ENCODE data around the gene QPCTL. TPM values are rescaled to one million over a fixed set of nuclear protein-coding genes. Genes with fewer than 3 reads are reported as not detected.

QPCTL gene
- total and polyA plus RNA-seq, 9 of the 15 experiments (the other 6 are each of a cell fraction or from before 2014, with no cell fraction given) = 0.99 to 31.3 (median 12.7) TPM

- TF ChIP-seq, protein P1, sequence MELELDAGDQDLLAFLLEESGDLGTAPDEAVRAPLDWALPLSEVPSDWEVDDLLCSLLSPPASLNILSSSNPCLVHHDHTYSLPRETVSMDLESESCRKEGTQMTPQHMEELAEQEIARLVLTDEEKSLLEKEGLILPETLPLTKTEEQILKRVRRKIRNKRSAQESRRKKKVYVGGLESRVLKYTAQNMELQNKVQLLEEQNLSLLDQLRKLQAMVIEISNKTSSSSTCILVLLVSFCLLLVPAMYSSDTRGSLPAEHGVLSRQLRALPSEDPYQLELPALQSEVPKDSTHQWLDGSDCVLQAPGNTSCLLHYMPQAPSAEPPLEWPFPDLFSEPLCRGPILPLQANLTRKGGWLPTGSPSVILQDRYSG (tag; conservative IDR thresholded peaks at IDR 0.05; ENCODE audit: low read depth) = no peak
- TF ChIP-seq ASH1L (IDR thresholded peaks at IDR 0.05; ENCODE audit: borderline replicate concordance, low read depth, partially characterized antibody) (no peak), SFPQ (IDR thresholded peaks at IDR 0.05; ENCODE audit: low read depth, low read length) (no peak), MCM5 (IDR thresholded peaks at IDR 0.05; ENCODE audit: low read depth) (no peak), TEAD2 (tag; IDR thresholded peaks at IDR 0.05) (no peak), ZBTB34 (CRISPR knock-in tag; IDR thresholded peaks at IDR 0.05) (no peak), ZNF644 (tag; IDR thresholded peaks at IDR 0.05; ENCODE audit: low read depth) (no peak), ZNF699 (CRISPR knock-in tag; IDR thresholded peaks at IDR 0.05; ENCODE audit: insufficient replicate concordance) (no peak), HDGF (IDR thresholded peaks at IDR 0.05) (no peak), FOXJ2 (tag; IDR thresholded peaks at IDR 0.05) (no peak), STAT5B (CRISPR knock-in tag; IDR thresholded peaks at IDR 0.05) (no peak), UBTF (IDR thresholded peaks at IDR 0.05; ENCODE audit: borderline replicate concordance in 1 of 2, low read depth in 2 of 2, low read length in 2 of 2) (peak in 1 of 2 experiments; percentile 51; a peak in 1 of 4 replicates), ZNF184 (CRISPR knock-in tag; IDR thresholded peaks at IDR 0.05) (no peak), HDAC3 (IDR thresholded peaks at IDR 0.05; ENCODE audit: borderline replicate concordance, partially characterized antibody) (no peak), EP300 (IDR thresholded peaks at IDR 0.05; ENCODE audit: low read length) (0 out of 2 replicates have a peak, but pooled peaks have one; percentile 12)
- TF ChIP-seq, protein P2, sequence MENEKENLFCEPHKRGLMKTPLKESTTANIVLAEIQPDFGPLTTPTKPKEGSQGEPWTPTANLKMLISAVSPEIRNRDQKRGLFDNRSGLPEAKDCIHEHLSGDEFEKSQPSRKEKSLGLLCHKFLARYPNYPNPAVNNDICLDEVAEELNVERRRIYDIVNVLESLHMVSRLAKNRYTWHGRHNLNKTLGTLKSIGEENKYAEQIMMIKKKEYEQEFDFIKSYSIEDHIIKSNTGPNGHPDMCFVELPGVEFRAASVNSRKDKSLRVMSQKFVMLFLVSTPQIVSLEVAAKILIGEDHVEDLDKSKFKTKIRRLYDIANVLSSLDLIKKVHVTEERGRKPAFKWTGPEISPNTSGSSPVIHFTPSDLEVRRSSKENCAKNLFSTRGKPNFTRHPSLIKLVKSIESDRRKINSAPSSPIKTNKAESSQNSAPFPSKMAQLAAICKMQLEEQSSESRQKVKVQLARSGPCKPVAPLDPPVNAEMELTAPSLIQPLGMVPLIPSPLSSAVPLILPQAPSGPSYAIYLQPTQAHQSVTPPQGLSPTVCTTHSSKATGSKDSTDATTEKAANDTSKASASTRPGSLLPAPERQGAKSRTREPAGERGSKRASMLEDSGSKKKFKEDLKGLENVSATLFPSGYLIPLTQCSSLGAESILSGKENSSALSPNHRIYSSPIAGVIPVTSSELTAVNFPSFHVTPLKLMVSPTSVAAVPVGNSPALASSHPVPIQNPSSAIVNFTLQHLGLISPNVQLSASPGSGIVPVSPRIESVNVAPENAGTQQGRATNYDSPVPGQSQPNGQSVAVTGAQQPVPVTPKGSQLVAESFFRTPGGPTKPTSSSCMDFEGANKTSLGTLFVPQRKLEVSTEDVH (IDR thresholded peaks at IDR 0.05; ENCODE audit: low read depth, partially characterized antibody) = peak; percentile 17
Measured at GRCh38 chr19:45643024-45643926, 49.2 kb upstream of the QPCTL start (continued).

All from K562 (cell line).